ENCODE results near the gene PINLYP.
"Not testable (repeated sequence)": the region's sequence is repeated elsewhere in the genome, so short reads cannot be mapped to it uniquely, and the experiment has no call there.

PINLYP gene

GRCh38 chr19:43586346-43586745, 10.7 kb downstream of the PINLYP start:
- DNase-seq = no peak

- not testable (repeated sequence) for DNase-seq
These were observed 11.4 kb downstream of the PINLYP start for GRCh38 chr19:43587029-43587428.

GRCh38 chr19:43589277-43589676, 13.7 kb downstream of the PINLYP start:
- no peak for DNase-seq

GRCh38 chr19:43589678-43590077, 14.1 kb downstream of the PINLYP start:
- no peak for DNase-seq

GRCh38 chr19:43591904-43592772, 16.5 kb downstream of the PINLYP start:
- DNase-seq = no peak

GRCh38 chr19:43592800-43593350, 17.3 kb downstream of the PINLYP start:
- no peak for DNase-seq

- DNase-seq = no peak
These were observed 18.6 kb downstream of the PINLYP start for GRCh38 chr19:43594081-43594697.

- peak; percentile 84 for DNase-seq
These were observed 19.4 kb downstream of the PINLYP start for GRCh38 chr19:43594710-43595604.

- DNase-seq = no peak
These were observed 20.0 kb downstream of the PINLYP start for GRCh38 chr19:43595605-43595998.

- DNase-seq = peak; percentile 100
These were observed 20.6 kb downstream of the PINLYP start, which contains the start of the genes IRGQ and ZNF576 for GRCh38 chr19:43595999-43596841. TSS of gene IRGQ (minus strand) at chr19:43596134. CDS start at chr19:43595338, 796 bp downstream. TSS of gene ZNF576 (plus strand) at chr19:43596595. CDS start at chr19:43597109, 514 bp downstream.

GRCh38 chr19:43596842-43597461, 21.4 kb downstream of the PINLYP start:
- peak; percentile 58 for DNase-seq

- DNase-seq = no peak
These were observed 22.3 kb downstream of the PINLYP start for GRCh38 chr19:43597876-43598275.

- DNase-seq = no peak
These were observed 23.0 kb downstream of the PINLYP start for GRCh38 chr19:43598445-43599240.

- no peak for DNase-seq
These were observed 24.2 kb downstream of the PINLYP start for GRCh38 chr19:43599635-43600295.

GRCh38 chr19:43600326-43600725, 24.7 kb downstream of the PINLYP start:
- not testable (repeated sequence) for DNase-seq

GRCh38 chr19:43605875-43606568, 30.4 kb downstream of the PINLYP start:
- no peak for DNase-seq

GRCh38 chr19:43606569-43607229, 31.1 kb downstream of the PINLYP start:
- no peak for DNase-seq
